NCI-H1105 (cell line): ENCODE measurements around the gene SOX9.

Experiments
- DNase-seq: peaks from one replicate; lab custom pipeline; 2025; lab: John Stamatoyannopoulos, UW

The SOX9 gene

DNA sequence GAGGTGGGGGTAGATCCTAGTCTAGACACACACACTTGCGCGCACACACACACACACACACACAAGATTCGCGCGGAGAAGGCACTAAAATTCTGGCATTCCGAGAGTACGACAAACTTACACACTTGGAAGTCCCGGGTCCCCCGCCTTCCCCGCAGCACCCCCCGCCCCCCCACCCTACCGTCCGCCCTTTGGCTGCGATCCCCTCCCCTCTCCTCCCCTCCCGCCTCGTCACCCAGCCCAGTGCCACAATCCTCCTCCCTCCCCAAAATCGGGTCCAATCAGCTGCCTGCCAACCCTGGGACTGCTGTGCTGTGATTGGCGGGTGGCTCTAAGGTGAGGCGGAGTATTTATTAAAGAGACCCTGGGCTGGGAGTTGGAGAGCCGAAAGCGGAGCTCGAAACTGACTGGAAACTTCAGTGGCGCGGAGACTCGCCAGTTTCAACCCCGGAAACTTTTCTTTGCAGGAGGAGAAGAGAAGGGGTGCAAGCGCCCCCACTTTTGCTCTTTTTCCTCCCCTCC lies at the start of gene SOX9:
Gene SOX9, plus strand, starts transcription at position 379 of the 522 bp plus-strand sequence. CDS start 372 bp downstream, outside the sequence.
- peak; percentile 84 for DNase-seq

GRCh38 chr17:72071330-72071729 lies 49.5 kb upstream of the SOX9 start:
- no peak for DNase-seq

GRCh38 chr17:72075995-72076677 lies 44.7 kb upstream of the SOX9 start:
- no peak for DNase-seq

DNA sequence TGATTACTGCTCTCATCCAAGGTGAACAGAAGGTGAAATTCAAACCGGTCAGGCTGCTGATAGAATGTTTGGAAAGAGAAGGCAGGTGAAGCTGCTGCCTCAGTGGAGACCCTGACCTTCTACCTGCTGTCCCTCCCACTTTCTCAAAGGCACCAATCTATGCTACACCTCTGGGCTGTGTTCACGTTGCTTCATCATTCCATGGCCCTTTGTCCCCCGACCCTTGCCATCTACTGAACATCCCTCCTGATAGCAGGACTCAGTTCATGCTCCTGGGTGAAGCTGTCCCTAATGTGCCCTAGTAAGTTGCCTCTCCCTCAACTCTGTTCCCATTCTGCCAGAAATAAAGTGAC lies 44.2 kb upstream of the SOX9 start:
- no peak for DNase-seq

GRCh38 chr17:72077326-72077960 lies 43.4 kb upstream of the SOX9 start:
- DNase-seq: no peak

DNA sequence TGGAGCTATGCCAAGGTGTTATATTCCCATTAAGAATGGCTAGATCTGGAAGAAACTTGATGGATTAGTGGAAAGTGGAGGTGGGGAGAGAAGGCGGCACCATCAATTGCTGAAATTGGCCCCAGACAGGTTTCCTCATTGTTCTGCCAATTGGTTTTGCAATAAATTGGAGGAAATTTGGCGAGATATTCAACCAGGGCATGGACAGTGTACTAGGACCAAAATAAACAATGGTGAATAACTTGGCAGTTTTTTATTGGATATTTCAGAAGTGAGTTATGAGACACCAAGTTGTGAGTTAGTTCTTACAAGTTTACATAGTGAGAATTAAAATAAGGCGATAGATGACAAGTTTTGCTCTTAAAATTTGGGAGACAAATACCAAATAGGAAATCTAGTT lies 41.1 kb upstream of the SOX9 start:
- no peak for DNase-seq

GRCh38 chr17:72087876-72088275 lies 32.9 kb upstream of the SOX9 start:
- DNase-seq: no peak

DNA sequence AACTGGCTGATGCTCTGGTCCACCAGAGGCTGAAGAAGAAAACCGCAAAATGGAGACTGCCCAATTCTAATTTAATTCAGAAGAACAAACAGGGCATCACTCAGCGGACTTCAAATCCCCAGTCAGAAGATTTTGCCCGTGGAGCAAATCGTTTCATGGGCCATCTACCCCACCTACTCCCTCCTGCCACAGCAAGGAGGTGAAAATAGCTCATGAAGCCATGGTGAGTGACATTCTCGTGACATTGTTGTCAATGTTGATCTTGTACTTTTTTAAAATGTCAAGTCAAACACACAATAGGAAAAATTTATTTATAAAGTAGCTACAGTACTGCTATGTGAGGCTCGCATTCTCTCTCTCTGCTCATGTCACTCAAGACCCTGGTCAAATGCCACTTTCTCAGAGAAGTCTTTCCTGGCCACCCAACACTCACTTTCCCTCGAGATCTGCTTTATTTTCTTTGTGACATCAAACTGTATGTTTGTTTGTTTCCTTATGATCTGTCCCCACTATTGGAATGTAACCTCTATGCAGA lies 31.3 kb upstream of the SOX9 start:
- DNase-seq: no peak

DNA sequence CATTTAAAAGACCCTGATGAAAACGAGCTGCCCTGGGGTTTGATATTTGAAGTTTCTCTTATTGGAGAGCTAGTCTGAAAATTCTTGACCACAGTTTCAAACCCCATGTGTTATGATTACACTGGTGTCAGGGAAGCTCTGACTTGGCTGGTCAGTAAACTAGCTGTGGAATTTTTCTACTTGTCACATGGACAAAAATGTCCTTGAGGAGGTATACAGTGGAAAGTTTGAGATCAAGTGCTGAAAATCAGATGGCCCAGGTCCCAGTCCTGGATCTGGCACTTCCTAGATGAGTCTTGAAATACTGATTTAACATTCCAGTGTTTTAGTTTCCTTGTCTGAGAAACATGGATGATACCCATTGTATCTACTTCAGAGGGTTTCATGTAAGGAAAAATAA lies 30.7 kb upstream of the SOX9 start:
- DNase-seq: no peak

DNA sequence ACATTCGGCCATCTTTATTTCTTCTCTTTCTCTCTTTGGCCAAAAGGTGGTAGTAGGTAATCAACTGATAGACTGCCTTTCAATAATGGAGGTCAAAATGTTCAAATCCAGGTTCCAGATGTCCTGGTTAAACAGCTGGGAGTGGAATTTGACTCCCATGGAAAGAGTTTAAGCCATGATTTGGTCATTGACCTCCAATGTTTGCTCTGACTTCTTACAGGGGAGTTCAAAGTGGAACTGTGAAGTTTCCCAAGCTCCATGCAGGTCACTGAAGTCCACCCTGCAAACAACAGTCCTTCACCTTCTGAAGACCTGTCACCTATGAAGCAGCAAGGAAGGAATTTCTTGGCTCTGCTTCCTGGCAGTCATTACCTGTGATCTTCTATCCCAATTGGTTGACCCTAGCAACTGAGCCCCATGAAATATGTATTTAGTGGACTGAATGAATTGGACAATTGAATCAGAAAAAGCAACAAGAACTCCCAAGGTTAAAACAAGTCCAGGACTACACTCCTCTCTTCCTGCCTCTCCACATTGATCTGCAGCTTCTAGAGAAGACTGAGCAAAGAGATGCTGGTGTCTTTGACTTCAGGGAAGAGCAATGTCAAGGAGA lies 28.0 kb upstream of the SOX9 start:
- no peak for DNase-seq

GRCh38 chr17:72093707-72094106 lies 27.1 kb upstream of the SOX9 start:
- DNase-seq: no peak

DNA sequence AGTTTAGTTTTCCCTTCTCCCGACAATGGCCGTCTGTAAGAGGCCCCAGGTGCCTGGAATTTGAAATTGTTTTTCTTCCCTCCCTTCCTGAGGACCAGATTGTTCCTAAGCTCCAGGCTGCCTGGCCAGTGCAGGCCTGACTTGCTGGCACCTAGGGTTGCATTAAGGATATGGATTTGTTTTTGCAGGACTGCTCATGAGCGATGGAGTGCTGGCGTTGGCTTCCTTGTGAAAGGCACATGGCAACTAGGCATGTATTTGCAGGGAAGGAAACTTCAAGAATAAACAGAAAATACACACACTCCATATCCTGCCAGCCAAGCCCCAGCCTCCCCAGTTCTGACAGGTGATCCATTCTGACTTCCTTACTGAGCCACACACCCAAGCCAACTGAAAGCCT lies 25.5 kb upstream of the SOX9 start:
- DNase-seq: no peak

GRCh38 chr17:72097144-72097543 lies 23.7 kb upstream of the SOX9 start:
- no peak for DNase-seq

- no peak for DNase-seq
These were observed 20.9 kb upstream of the SOX9 start for GRCh38 chr17:72099919-72100318.

DNA sequence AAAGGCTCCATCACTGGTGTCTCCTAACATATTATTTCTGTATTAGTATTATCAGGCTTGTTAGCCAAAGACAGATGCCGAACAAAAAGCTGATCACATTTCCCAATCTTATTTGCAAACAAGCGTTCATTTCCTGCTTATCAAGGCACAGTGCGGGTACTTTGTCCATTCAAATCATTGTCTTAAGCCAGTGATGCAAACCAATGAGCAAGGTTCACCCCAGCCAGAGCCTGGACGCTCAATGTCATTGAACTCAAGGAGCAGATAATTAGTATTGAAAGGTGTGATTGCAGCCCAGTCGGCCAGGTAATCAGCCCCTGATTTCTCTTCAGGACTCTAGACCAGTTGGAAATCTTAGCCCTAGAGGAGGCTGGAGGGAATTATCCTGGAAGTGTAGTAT lies 20.4 kb upstream of the SOX9 start:
- no peak for DNase-seq

DNA sequence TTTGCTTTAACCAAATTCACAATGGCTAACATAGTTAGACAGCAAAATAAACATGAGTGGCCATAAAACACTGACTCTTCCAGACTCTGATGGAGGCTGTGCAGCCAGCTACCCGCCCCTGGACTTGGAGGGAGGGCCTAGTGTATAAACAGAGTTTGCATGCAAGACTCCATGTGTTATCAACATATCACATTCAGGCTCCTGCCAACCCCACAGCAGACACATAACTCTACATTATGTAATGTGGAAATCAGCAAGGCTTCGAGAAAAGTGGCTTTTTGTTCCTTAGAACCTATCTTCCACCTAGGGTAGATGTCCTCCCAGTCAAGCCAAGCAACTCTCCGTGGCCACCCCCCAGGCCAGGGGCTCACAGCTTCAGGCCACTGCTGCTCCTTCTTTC lies 19.3 kb upstream of the SOX9 start:
- no peak for DNase-seq

DNA sequence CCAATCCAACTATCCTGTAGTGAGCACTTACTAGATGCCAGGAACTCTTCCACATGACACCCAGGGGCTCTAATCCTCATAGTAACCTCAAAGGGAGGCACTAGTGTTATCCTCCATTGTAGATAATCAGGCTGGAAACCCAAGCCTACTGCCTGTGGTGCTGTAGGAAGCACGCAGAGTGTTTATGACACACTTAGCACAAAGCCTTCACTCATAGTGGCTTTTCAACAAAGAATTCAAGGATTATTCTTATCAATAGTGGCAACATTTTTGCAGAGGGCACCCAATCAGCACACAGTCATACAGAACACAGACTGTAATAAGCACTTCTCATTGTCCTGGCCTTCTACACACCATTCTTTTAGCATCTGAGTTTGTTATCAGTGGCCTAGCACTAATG lies 18.5 kb upstream of the SOX9 start:
- DNase-seq: no peak

GRCh38 chr17:72104164-72104862 lies 16.5 kb upstream of the SOX9 start:
- no peak for DNase-seq

DNA sequence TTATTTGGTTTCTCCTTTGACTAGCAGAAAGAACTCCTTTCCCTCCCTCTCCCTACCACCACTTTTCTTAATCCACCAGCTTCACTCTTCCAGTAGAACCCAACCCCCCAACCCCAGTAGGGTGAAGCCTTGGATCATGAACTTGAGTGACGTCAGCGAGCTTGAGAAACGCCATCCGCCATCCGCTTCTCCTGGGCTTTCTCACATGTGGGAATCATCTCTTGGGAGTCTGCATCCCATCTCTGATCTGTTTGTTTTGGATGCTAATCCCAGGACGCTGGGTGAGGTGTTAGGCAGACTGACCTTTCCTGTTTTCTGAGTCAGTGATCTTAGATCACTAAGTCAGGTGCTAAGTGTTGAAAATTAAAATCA lies 16.0 kb upstream of the SOX9 start:
- no peak for DNase-seq

DNA sequence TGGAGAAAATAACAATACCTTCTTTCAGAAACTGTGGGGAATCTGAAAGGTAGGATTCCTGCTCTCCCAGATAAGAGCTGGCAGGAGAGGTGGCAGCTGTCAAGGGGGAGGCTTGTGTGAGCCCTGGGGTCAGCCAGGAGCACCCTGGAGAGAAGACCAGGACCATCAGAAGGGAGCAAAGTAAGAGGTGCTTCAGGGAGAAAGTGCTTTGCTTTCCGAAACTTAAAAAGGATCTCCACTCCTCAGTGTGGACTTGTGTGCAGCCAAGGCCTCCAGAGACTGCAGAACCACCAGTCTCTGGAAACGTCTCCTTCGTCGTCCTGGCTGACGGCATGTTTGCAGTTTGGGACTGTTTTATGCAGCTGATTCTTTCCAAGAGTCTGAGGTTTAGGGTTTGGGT lies 13.7 kb upstream of the SOX9 start:
- DNase-seq: no peak

DNA sequence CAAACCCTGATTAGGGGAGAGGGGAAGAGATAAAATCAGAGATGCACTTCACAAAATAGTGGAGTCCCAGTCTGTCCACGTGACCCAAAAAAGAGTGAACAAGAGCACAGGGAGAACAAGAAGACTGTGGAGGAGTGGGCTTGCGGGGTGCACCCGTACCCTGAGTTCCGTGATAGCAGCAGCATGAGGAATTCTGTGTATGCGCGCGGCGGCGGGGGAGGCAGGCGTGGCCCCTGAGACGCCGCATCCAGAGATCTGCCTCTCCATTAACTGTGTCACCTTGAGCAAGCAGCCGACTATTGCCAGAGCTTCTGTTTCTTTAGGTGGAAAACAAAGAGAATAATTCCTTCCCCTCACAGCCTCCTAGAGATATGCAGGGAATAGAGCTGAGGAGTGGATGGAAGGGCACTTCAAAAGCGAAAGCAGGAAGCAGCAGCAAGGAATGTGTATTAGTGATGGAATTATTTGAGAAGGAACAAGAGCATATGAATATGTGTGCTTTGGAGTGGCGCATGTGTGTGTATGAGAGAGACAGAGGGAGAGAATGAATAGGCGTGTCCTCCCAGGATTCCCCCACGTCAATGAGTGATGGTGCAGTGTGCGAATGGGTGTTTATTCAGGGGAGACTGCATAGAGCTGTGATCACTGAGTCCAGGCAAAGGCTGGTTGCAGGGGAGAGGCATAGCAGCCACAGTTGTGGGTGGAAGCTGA lies 10.4 kb upstream of the SOX9 start:
- DNase-seq: no peak

- no peak for DNase-seq
These were observed 9.9 kb upstream of the SOX9 start for GRCh38 chr17:72110942-72111318.
